ENCODE results near the gene UBE2G1. TPM values are rescaled to one million over a fixed set of nuclear protein-coding genes. Genes with fewer than 3 reads are reported as not detected.

UBE2G1 gene
- total RNA-seq, 4 donors from 2014 or later: 16.5 to 51.8 (median 33.9) TPM

- H3K27me3 ChIP-seq: no peaks in the 10 kb centered on the region
- intact Hi-C loops (cut with DNase I; ENCODE audit: low total_unique reads): no loop called here
- TF ChIP-seq POLR2A (IDR thresholded peaks at IDR 0.05): no peak
- no peak for TF ChIP-seq CTCF (IDR thresholded peaks at IDR 0.05)
- no peaks in the 10 kb centered on the region for H3K4me1 ChIP-seq
- H3K4me3 ChIP-seq: no peak overlapping the region
- H3K9me3 ChIP-seq: no peaks in the 10 kb centered on the region
- no peak for DNase-seq
- H3K36me3 ChIP-seq: no peaks in the 10 kb centered on the region
- H3K27ac ChIP-seq: no peak overlapping the region
Observed at GRCh38 chr17:4334332-4334731, 32.1 kb downstream of the UBE2G1 start.

- intact Hi-C loops (cut with DNase I; ENCODE audit: low total_unique reads): no loop called here
- Histone ChIP-seq H3K4me1 (no peaks in the 10 kb centered on the region), H3K36me3 (no peaks in the 10 kb centered on the region), H3K27ac (no peak overlapping the region), H3K4me3 (no peak overlapping the region), H3K9me3 (no peaks in the 10 kb centered on the region), H3K27me3 (no peaks in the 10 kb centered on the region)
- no peak for TF ChIP-seq CTCF (IDR thresholded peaks at IDR 0.05)
- no peak for TF ChIP-seq POLR2A (IDR thresholded peaks at IDR 0.05)
- no peak for DNase-seq
Observed at GRCh38 chr17:4333041-4333440, 33.4 kb downstream of the UBE2G1 start.

DNA sequence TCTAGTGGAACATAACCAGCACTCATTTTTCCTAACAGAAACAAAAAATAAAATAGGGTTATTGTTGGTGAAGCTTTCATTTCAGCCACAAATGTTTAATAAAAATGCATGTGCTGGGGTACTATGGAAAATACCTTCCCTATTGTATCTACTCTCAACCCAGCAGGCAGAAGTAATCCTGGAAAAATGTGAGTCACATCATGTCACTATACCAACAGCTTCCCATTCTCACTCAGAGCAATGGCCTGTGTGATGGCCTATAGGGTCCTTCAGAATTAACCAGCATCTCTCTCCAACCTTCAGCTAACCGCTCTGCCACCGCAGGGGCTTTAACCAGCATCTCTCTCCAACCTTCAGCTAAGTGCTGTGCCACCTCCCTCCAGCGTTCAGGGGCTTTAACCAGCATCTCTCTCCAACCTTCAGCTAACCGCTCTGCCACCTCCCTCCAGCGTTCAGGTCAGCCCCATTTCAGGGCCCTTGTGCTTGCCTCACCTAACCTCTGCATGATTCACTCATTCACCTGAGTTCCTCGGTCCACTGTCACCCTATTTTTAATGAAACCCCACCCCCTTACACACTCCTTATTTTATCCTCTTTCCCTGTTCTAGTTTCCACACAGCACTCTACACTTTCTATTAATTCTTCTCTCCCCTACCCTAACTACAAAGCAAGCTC, 34.0 kb downstream of the UBE2G1 start:
- Histone ChIP-seq H3K27ac (peak overlapping the region in 1 of 2 donors; percentile 53), H3K27me3 (no peaks in the 10 kb centered on the region), H3K36me3 (no peaks in the 10 kb centered on the region), H3K4me1 (no peaks in the 10 kb centered on the region), H3K4me3 (no peak overlapping the region), H3K9me3 (no peaks in the 10 kb centered on the region)
- DNase-seq: no peak
- intact Hi-C loops (cut with DNase I; ENCODE audit: low total_unique reads): no loop called here
- TF ChIP-seq POLR2A (IDR thresholded peaks at IDR 0.05) (no peak), CTCF (IDR thresholded peaks at IDR 0.05) (no peak)

DNA sequence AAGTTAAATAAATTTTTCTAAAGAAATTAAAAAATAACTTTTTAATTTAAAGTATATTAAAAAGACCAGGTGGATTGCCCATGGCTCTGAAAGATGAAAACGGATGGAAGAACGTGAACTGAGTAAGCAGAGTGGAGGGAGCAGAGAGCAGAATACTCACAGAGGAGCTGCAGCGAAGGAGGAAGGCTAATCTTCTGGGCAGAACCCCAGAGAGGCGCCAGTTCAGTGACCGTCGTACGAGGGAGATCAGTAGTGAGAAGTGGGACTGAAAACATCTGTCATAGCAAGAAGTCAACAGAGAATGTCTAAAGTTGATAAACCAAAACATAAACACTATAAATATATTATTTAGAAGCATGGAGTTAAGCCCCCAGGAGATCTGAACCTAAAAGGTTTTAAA, 34.9 kb downstream of the UBE2G1 start:
- Histone ChIP-seq H3K4me3 (no peak overlapping the region), H3K36me3 (no peaks in the 10 kb centered on the region), H3K4me1 (no peaks in the 10 kb centered on the region), H3K9me3 (no peaks in the 10 kb centered on the region), H3K27ac (peak overlapping the region in 1 of 2 donors; percentile 53), H3K27me3 (no peaks in the 10 kb centered on the region)
- no peak for TF ChIP-seq CTCF (IDR thresholded peaks at IDR 0.05)
- no peak for TF ChIP-seq POLR2A (IDR thresholded peaks at IDR 0.05)
- DNase-seq: no peak
- intact Hi-C loops (cut with DNase I; ENCODE audit: low total_unique reads): no loop called here

- Histone ChIP-seq H3K9me3 (no peaks in the 10 kb centered on the region), H3K36me3 (no peaks in the 10 kb centered on the region), H3K4me1 (no peaks in the 10 kb centered on the region), H3K27ac (no peak overlapping the region), H3K27me3 (no peaks in the 10 kb centered on the region), H3K4me3 (no peak overlapping the region)
- intact Hi-C loops (cut with DNase I; ENCODE audit: low total_unique reads): no loop called here
- no peak for DNase-seq
- no peak for TF ChIP-seq POLR2A (IDR thresholded peaks at IDR 0.05)
- TF ChIP-seq CTCF (IDR thresholded peaks at IDR 0.05): no peak
Observed at GRCh38 chr17:4329838-4330237, 36.6 kb downstream of the UBE2G1 start.
